Prostate gland (tissue), 2 donors: Measurements from ENCODE around the gene MRLN. TPM values are rescaled to one million over a fixed set of nuclear protein-coding genes. Genes with fewer than 3 reads are reported as not detected.
"Not testable (repeated sequence)": the region's sequence is repeated elsewhere in the genome, so short reads cannot be mapped to it uniquely, and the experiment has no call there.

Source experiments
- DNase-seq: peaks from one replicate; pipeline ENCODE4 v3.0.0-alpha.2; 2019; ENCODE audit warnings: low spot score
- H3K27ac ChIP-seq, 2 donors: fragments of 200-600 bp; sonication (generic); 2 replicates each; pipeline ENCODE4 v1.5.1; 2017 to 2019
- H3K27me3 ChIP-seq: fragments of 200-600 bp; sonication (generic); replicated peaks from 2 replicates; pipeline ENCODE4 v1.5.1; 2019; ENCODE audit not compliant: insufficient read depth
- H3K36me3 ChIP-seq, 2 donors: fragments of 200-600 bp; sonication (generic); 1 replicate in 1 of 2; 2 replicates in 1 of 2; pipeline versions ENCODE4 v1.5.1 to v1.8.1; 2017 to 2019
- H3K4me1 ChIP-seq: fragments of 200-600 bp; sonication (generic); replicated peaks from 2 replicates; pipeline ENCODE4 v1.5.1; 2019
- H3K4me3 ChIP-seq, 2 donors: fragments of 200-600 bp; sonication (generic); 2 replicates each; pipeline ENCODE4 v1.5.1; 2017 to 2019
- H3K9me3 ChIP-seq: fragments of 200-600 bp; sonication (generic); 2 replicates; pipeline ENCODE4 v1.5.1; 2017
- POLR2A ChIP-seq: fragments of 450-650 bp; IDR thresholded peaks from one replicate; pipeline ENCODE4 v1.6.1; 2016; ENCODE audit warnings: antibody characterized with exemption, mild to moderate bottlenecking
- POLR2AphosphoS5 ChIP-seq: sonication (generic); formaldehyde crosslinking; IDR thresholded peaks from one replicate; pipeline ENCODE4 v1.6.1; 2017; ENCODE audit warnings: antibody characterized with exemption
- WGBS: methylation state at CpG from one replicate; pipeline ENCODE4 v1.1.5; 2018; 5-methylcytosine and 5-hydroxymethylcytosine counted together
- intact Hi-C: fragments of 100-400 bp; cut with DNase I; formaldehyde crosslinking; loops from one replicate; pipeline ENCODE4 v1.14.2; 2022
- total RNA-seq, 2 donors: library from RNA; depleted of rRNA; stranded (reverse); fragments of >200 nt; gene quantifications; one replicate each; pipeline ENCODE4 v1.1.0, GENCODE V29; 2016
- TF ChIP-seq, protein P1 (sequence below), 4 experiments: fragments of 200-600 bp in 2 of 4; fragments of 450-650 bp in 2 of 4; sonication (generic) in 2 of 4; IDR thresholded peaks; 1 replicate in 3 of 4; 2 replicates in 1 of 4; pipeline ENCODE4 v1.5.1; 2016 to 2019; ENCODE audit warnings: antibody characterized with exemption in 4 of 4, mild to moderate bottlenecking in 2 of 4, moderate library complexity in 2 of 4

The MRLN gene
- total RNA-seq, 2 donors from 2014 or later: not detected

DNA sequence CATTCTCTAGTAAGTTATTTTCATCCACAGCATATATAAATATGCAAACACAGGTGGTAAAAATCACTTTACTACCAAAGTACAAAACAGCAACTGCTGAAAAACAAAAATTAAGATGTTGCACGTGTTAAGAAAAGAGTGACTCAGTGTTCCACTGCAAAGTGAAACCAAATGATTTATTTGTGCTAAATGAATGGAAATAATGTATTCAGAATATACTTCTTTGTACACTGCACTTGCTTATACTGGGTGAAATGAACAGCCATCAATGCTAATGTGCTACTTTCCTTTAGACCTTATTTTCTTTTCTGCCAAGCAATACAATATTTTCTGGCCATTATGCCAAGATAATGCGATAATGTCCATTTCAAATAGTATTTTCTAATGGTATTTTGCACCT lies 38.3 kb upstream of the MRLN start:
- WGBS: 74% methylated on average over 2 of the region's 2 CpGs
- H3K36me3 ChIP-seq: no peaks in the 10 kb centered on the region
- TF ChIP-seq POLR2A (no peak), POLR2AphosphoS5 (no peak)
- TF ChIP-seq, protein P1, sequence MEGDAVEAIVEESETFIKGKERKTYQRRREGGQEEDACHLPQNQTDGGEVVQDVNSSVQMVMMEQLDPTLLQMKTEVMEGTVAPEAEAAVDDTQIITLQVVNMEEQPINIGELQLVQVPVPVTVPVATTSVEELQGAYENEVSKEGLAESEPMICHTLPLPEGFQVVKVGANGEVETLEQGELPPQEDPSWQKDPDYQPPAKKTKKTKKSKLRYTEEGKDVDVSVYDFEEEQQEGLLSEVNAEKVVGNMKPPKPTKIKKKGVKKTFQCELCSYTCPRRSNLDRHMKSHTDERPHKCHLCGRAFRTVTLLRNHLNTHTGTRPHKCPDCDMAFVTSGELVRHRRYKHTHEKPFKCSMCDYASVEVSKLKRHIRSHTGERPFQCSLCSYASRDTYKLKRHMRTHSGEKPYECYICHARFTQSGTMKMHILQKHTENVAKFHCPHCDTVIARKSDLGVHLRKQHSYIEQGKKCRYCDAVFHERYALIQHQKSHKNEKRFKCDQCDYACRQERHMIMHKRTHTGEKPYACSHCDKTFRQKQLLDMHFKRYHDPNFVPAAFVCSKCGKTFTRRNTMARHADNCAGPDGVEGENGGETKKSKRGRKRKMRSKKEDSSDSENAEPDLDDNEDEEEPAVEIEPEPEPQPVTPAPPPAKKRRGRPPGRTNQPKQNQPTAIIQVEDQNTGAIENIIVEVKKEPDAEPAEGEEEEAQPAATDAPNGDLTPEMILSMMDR (IDR thresholded peaks at IDR 0.05): no peak

DNA sequence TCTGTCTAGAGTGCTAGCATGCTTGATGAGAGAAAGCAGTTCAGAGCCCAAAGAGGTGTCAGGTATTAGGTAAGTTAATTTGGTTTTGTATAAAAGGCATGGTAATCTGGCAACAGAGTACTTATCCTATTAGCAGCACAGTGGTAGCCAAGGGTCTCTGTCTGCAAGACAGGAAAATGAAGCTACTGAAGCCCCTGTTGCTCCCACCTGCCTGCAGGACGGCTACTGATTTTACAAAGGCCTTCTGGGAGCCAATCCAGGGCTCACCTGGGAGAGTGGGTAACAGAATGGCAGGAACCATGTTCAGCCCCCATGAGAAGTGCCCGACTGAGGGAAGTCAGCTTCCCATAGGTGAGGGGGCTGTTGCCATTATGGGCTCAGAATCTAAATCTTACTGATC lies 36.8 kb upstream of the MRLN start:
- H3K4me1 ChIP-seq, H3K4me3 ChIP-seq, H3K9me3 ChIP-seq, H3K36me3 ChIP-seq, H3K27ac ChIP-seq, intact Hi-C loops, H3K27me3 ChIP-seq, DNase-seq: not testable (repeated sequence)
- 50% methylated on average over 2 of the region's 2 CpGs for WGBS

More for the DNA sequence above, 38.3 kb upstream of the MRLN start:
- Histone ChIP-seq H3K27me3 (no peaks in the 10 kb centered on the region), H3K9me3 (no peaks in the 10 kb centered on the region), H3K27ac (no peak overlapping the region), H3K4me1 (no peaks in the 10 kb centered on the region), H3K4me3 (no peak overlapping the region)
- intact Hi-C loops: no loop called here
- DNase-seq: no peak

DNA sequence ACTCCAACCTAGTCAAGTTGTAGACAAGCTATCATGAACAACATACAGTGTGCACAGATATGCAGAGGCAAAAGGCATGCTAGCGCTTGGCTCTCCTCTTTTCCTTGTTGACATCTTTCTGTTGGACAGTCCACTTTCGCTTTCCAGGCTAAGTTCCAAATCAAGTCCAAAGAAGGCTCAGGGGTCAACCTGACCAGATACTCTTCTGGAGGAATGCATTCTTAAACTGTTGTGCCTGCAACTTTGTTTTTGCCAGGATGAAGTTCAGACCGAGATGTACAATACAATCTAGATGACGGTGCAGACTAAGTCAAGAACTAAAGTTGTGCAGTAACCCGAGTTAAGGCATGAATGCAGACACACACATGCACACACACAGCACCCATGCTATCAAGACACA lies 35.7 kb upstream of the MRLN start:
- not testable (repeated sequence) for H3K27ac ChIP-seq

DNA sequence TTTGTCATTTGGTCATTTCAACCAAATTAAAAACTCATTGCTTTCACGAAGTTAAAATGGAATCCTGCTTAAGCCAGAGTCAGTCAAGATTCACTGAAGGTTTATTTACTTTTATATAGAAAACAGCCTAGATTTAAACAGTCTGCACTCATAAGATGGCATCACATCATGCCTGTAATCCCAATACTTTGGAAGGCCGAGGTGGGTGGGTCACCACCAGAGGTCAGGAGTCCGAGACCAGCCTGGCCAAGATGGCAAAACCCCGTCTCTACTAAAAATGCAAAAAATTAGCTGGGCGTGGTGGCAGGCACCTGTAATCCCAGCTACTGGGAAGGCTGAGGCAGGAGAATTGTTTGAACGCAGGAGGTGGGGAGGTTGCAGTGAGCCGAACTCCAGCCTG lies 33.8 kb upstream of the MRLN start:
- H3K4me1 ChIP-seq, DNase-seq, H3K9me3 ChIP-seq, H3K27me3 ChIP-seq, H3K27ac ChIP-seq, intact Hi-C loops, H3K36me3 ChIP-seq, H3K4me3 ChIP-seq: not testable (repeated sequence)
- WGBS: 93% methylated on average over 7 of the region's 7 CpGs

More for the DNA sequence above, 35.7 kb upstream of the MRLN start:
- H3K4me3 ChIP-seq, H3K4me1 ChIP-seq, H3K27me3 ChIP-seq, DNase-seq, H3K9me3 ChIP-seq, intact Hi-C loops, H3K36me3 ChIP-seq: not testable (repeated sequence)
- 91% methylated on average over 5 of the region's 5 CpGs for WGBS

DNA sequence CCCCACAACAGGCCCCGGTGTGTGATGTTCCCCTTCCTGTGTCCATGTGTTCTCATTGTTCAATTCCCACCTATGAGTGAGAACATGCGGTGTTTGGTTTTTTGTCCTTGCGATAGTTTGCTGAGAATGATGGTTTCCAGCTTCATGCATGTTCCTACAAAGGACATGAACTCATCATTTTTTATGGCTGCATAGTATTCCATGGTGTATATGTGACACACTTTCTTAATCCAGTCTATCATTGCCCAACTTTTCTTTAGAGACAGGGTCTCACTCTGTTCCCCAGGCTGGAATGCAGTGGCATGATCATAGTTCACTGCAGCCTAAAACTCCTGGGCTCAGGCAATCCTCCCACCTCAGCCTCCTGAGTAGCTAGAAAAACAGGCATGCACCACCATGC lies 32.2 kb upstream of the MRLN start:
- H3K4me3 ChIP-seq, H3K27me3 ChIP-seq, H3K4me1 ChIP-seq, DNase-seq, H3K9me3 ChIP-seq, H3K36me3 ChIP-seq, intact Hi-C loops, H3K27ac ChIP-seq: not testable (repeated sequence)
- WGBS: 93% methylated on average over 3 of the region's 3 CpGs

DNA sequence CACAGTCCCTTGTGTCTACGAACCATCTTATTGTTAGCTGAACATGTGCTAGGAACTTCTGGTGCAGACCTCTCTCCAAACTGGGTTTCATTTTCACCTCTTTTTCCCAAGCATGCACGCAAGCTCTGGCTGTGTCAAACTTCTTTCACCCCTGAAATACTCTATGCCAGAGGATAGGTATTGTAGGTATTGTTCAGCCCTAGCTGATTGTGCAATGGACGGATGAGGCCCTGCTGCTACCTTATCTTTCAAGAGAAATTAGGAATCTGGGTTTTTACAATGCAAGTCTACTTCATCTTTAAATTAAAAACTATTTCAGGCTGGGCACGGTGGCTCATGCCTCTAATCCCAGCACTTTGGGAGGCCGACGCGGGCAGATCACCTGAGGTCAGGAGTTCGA lies 28.3 kb upstream of the MRLN start:
- no peaks in the 10 kb centered on the region for H3K27me3 ChIP-seq
- H3K27ac ChIP-seq: no peak overlapping the region
- 95% methylated on average over 8 of the region's 8 CpGs for WGBS
- H3K4me3 ChIP-seq: no peak overlapping the region
- TF ChIP-seq POLR2AphosphoS5: no peak
- TF ChIP-seq, protein P1 (IDR thresholded peaks at IDR 0.05): no peak
- no peak for TF ChIP-seq POLR2A
- H3K9me3 ChIP-seq: no peaks in the 10 kb centered on the region
- H3K4me1 ChIP-seq: no peaks in the 10 kb centered on the region
- intact Hi-C loops: no loop called here
- no peaks in the 10 kb centered on the region for H3K36me3 ChIP-seq
- DNase-seq: no peak

DNA sequence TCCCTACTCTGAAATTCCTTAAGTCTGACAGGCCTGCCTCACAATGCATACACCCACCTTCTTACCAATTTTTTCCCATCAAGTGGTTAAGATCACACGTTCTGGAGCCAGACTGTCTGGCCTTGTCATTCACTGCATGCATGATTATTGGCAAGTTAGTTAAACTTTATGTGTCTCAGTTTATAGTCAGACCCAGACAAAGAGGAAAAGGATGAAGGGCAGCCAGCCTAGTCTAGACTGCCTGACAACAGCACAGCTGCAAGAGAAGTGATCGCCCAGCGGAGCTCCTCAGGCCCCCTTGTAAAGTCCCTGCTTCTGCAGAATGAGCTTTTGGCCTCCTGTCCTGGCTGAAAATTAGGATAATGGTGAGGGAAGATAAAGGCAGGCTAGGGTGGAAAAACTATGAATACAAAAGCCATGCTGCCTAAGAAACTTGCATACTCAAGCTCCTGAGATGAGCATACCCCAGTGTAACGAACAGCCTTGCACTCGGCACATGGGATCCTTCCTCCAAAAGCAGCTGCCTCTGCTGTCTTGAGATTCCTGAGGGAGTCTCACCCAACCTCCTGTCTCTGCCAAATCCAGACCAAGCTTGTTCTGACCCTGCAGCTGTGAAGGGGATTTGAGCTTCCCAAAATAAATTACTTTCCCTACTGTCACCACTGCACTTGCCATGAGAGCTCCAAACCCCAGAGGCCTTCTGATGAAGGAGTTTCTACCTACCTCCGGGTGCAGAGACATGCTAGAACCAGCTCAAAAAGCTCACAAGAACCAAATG lies 26.7 kb upstream of the MRLN start:
- H3K36me3 ChIP-seq: no peaks in the 10 kb centered on the region
- H3K4me1 ChIP-seq: no peaks in the 10 kb centered on the region
- no peaks in the 10 kb centered on the region for H3K27me3 ChIP-seq
- WGBS: 67% methylated on average over 6 of the region's 6 CpGs
- H3K27ac ChIP-seq: no peak overlapping the region
- TF ChIP-seq POLR2AphosphoS5 (no peak), POLR2A (no peak)
- TF ChIP-seq, protein P1 (IDR thresholded peaks at IDR 0.05): no peak
- no peak for DNase-seq
- H3K4me3 ChIP-seq: no peak overlapping the region
- intact Hi-C loops: no loop called here
- H3K9me3 ChIP-seq: no peaks in the 10 kb centered on the region
